GM21825 (cell line): ENCODE data around the gene LKAAEAR1.

Experiments used
- ATAC-seq: cut with Tn5 transposase; IDR thresholded peaks from one replicate; pipeline ENCODE4 v1.9.1; 2021; ENCODE audit warnings: mild to moderate bottlenecking, moderate library complexity; ENCODE audit not compliant: unreplicated experiment

LKAAEAR1 gene

DNA sequence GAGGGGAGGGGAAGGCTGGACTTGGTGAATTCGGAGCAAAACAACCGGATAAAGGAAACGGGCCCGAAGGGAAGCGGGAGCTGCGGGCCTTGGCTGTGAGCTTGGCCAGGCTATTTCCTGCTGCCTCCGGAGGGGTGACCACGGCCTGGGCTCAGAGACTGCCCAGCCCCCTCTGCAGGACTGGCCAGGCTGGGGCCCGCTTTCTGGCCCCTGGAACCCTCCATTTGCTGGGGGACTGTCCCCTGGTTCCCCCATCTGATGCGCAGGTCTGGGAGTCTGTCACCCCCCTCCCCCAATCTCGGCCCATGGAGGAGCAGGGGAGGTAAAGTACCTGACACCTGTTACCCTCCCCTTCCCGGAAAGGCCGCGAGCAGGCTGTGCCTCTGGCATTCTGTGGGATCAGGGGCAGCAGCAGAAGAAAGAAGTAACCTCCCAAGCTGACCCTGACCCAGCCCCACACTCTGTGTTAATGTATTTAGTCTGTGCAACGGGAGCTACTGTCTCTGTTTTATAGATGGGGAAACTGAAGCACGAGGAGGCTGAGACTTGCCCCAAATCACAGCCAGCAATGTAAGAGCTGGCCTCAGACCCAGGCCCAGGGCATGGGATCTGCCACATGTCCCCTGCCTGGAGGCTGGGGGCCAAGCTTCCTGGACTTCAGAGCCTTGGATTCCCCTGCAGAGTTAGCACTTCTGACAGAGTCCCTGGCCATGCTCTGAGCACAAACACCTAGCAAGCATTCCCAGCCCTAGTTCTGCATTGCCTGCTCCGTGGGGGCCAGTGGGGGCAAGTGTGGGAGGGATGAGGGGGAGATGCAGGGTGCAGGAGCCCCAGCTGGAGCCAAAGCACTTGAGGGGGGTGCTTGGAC lies 44.7 kb downstream of the LKAAEAR1 start:
- ATAC-seq, result no peak

GRCh38 chr20:64038565-64039292 lies 45.5 kb downstream of the LKAAEAR1 start:
- peak; percentile 40 for ATAC-seq

DNA sequence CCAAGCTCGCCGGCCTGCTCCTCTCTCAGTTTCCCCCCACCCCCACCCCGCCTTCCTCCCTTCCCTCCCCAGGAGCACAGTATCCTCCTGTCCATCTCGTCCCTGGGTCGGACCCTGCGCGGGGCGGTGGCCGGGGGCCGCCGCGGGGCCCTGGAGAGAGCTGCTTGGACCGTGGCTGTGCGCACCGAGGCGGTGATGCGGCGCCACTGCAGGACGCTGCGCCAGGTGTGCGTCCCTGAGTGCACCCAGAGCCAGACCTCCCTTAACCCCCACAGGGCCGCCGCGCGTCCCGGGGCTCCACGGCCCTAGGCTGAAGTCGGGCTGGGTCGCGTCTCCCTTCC lies 46.0 kb downstream of the LKAAEAR1 start:
- peak; percentile 18 for ATAC-seq

GRCh38 chr20:64037498-64038213 lies 46.5 kb downstream of the LKAAEAR1 start:
- ATAC-seq, result no peak

DNA sequence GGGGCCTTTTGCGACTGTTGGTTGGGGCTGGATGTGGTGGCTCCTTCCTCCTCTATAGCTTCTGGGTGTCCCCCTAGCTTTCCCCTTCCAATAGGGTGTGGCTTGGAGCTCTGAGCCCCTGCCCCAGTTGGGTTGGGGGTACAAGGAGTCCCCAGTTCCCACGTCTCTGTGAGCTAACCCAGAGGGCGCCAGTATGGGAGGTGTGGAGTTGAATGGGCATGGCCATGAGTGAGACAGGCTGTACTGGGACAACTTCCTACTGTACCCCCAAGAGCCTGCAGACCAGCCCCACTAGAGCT lies 47.0 kb downstream of the LKAAEAR1 start:
- no peak for ATAC-seq

DNA sequence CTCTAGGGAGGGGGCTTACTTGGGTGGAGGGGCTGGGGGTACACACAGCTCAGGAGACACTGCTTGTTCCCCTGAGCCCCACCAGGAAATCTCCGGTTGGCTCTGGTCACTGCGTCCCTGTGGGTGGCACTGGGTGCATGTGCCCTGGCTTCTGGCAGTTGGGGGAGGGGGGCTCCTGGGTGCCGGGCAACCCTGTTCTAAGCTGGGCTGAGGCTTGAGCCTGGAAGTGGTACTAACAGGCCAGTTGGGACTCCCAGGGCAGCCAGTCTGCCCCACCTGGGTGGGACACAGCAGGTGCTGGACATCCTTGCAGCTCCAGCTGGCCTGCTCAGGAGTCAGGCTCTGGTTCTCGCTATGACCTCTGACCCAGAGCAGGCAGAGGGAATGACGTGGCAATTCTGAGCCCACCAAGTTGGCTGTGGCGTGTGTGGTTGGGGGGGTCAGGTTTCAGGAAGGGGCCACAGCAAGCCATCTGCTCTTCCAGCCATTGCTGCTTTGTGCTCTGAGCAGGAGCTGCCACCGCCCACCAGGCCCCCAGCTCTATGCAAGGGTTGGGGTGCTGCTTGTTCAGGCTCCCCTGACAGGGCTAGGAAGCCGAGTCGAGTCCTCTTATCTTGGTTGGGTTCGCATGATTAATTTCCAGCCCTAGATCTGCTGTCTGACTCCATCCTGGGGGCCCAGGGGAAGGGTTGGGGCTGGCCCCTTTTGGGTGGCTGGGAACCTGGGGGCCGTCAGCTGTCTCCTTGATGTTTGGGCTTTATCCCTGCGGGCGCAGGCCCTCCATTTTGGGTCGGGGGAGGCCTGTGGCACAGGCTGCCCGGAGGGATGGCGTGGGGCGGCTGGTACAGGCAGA lies 47.6 kb downstream of the LKAAEAR1 start:
- ATAC-seq, result no peak

DNA sequence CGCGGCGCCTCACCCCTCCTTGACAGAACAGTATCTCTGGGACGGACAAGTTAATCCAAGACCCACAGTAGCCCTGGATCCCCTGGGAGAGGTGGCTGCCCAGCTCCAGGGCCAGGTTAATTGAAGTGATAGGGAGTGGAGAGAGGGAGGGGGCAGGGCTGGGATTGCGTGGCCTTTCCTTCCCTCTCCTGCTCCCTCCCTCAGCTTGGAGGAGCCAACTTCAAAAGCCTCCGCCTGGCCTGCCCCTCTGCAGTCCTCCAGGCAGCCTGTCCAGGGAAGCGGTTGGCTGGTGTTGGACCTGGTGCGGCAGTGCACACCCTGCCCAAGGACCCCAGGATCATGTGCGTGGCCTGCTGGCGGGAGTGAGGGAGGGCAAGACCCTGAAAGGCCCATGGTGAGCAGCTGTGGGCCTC lies 48.3 kb downstream of the LKAAEAR1 start, which contains the start of gene C20orf204:
TSS of gene C20orf204 (plus strand) at position 250 of the 413 bp plus-strand sequence. CDS start at position 392, 142 bp downstream.
- no peak for ATAC-seq

- no peak for ATAC-seq
These were observed 48.9 kb downstream of the LKAAEAR1 start for GRCh38 chr20:64035066-64035932.

DNA sequence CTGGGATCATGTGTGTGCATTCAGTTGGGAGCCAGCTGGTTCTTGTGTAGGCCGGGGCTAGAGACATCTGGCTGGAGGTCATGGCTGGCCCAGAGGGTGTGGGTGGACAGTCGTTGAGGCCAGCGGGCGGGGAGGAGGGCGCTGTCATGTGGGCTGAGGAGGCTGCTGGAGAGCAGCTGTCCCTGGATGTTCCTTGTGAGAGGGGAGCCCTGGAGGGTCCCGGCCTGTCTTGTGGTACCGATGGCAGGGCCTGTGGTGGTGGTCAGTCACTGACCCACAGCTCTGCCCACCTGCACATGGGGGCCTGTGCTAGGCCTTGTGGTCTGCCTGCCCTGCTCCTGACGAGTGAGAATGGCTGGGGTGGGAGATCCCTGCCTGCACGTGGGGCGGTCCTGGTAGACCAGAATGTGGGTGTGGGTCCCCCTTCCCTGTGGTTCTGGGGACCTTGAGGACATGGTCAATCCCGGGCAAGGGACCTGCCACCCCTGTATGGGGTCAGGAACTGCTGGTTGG lies 50.2 kb downstream of the LKAAEAR1 start:
- no peak for ATAC-seq
